NCI-H82 treated with DMSO at 0.1 percent for 48 hours (cell line): Measurements from ENCODE around the gene NSRP1.
"Not testable (repeated sequence)": the region's sequence is repeated elsewhere in the genome, so short reads cannot be mapped to it uniquely, and the experiment has no call there.

Experiments
- DNase-seq: peaks from one replicate; lab custom pipeline; 2025; ENCODE audit not compliant: unreplicated experiment; lab: John Stamatoyannopoulos, UW

NSRP1 gene

DNA sequence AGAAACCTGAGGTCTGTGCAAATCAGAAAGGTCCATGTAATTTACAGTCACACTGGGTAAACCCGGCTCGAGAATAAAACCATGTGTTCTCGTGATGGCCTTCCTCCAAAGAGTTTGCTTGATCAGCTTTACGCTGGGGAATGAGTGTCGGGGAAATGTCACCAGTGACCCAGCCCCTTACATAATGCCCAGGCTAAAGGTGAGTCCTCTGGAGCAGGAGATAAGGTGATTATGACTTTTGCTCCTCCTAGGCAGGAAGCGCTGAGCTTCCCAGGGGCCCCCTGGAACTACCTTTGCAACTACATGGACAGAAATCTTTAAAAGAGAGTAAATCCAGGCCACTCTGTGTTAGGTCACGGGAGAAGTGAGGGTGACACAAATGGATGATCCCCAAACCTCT, 103.2 kb downstream of the NSRP1 start:
- DNase-seq, result no peak

DNA sequence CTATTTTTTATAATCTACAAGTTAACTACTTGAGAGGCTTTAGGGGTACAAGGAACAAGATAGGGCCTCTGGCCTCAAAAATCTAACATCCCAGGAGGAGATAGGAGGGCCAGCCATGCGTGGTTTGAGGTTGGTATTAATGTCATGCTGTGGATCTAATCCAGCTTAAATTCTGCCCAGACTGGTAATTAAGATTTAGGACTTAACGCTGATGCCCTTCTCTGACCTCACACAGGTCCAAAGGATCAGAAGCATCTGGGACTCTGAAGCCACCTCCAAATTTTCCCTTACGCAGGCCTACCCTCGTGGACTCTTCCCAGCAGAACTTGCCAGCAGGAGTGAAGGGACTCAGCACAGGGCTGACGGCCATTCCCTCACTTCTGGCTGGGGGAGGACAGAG, 103.8 kb downstream of the NSRP1 start:
- DNase-seq, result peak; percentile 88

DNA sequence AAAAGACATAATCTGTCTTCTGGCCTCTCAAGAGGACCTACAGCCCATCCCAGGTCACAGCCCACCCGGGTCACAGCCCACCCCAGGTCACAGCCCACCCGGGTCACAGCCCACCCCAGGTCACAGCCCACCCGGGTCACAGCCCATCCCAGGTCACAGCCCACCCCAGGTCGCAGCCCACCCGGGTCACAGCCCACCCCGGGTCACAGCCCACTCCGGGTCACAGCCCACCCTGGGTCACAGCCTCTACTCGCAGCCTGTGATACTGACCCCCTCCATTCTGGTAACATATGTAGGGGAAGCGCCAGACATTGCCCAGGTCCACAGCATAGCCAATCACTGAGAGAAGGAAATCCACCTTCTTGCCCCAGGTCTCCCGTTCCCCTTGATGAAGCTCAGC, 104.7 kb downstream of the NSRP1 start:
- DNase-seq, result no peak

DNA sequence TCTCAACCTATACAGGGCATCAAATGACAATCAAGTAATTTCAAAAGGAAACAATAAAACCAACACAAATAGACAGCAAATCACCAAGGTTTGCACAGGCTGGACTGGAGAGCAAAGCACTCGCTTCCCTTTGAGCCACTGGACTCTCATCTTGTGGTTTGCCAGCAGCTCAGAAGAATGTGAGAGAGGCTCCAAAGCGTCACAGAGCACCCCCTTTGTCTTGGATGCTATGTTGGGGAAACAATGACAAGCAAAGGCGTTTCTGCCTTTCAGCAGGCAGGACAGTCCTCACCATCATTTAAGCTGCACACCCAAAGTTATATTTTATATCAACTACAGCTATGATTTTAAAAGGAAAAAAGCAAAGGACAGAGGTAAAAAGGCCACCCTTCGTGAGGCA, 105.6 kb downstream of the NSRP1 start:
- no peak for DNase-seq

DNA sequence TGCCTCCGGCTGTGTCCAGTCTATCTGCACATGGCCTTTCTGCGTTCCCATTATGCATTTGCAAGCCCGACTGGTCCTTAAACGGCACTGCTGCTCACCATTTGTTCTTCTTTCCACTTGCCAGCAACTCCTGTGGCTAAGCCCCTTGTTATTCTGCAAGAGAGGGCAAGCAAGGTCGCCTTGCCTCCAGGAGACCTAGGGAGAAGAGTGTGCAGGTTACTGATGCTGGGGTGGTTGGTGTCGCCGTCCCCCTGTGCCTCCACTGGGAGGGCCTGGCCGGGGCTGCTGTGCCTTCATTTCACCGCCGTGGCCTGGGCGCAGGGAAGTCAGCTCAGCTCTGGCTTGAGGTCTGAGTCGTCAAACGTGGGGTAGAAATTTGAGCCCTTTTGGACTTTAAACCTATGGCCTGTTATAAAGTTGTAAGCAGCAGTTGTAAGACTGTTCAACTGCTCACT, 106.1 kb downstream of the NSRP1 start:
- no peak for DNase-seq

DNA sequence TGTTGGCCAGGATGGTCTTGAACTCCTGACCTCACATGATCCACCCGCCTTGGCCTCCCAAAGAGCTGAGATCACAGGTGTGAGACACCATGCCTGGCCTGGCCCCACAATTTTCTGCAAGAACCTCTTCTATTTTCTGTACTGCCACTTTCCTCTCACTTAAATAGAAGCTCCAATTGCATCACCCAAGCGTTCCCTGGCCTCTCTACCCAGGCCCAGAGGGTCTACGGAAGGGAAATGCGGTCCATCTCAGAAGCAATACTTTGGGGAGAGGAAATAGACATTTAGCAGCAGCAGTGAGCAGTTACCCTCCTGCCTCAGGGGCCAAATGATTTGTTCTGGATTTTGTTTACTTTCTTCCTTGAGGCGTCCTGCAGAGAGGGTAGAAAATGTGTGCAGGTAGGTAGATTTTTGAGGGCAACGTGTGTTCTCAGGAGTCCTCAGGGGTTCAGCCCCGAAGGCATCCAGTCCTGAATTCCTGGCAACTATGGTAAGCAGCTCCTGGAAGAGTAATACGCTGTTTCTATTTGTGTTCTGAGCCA, 107.9 kb downstream of the NSRP1 start:
- DNase-seq, result no peak

DNA sequence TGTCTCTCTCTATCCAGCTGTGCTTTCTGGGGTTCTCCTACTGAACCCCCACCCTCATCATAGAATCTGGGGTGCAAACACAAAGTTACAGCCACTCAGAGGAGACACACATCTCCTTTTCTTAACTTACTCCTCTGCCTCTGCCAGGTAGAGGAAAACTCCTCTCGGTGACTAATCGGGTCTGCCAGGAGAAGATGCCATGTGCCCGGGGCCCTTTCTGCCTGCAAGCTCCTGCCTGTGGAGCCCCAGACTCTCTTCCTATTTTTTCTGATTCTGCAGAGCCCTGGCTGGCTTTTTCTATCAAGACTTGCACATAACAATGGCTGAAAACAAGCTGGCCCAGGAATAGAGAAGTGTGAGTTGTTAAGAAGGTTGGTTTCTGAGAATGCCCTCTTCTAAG, 108.5 kb downstream of the NSRP1 start:
- DNase-seq, result no peak

DNA sequence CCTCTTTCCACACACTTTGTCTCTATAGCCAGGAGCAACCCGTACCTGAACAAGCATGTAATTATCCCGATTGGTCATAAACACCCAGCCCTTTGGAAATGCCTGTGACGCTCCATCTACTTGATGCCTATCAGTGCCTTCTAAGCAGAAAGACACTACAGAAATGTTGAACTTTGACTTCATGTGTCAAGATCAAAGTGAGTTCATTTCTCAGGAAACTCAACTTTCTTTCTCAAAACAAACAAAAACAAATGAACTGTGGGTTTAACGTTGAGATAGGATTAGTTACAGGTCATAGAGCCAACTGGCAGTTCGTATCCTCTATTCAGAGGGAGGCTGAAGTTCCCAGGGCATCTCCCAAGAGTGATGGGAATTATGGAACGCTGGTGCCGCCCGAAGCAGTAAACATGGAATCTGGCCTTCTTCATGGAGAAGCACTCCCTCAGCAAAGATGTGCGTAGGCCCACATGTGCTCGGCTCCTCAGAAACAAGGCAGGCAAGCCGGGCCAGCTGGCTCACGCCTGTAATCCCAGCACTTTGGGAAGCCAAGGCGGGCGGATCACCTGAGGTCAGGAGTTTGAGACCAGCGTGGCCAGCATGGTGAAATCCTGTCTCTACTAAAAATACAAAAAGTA, 109.4 kb downstream of the NSRP1 start:
- DNase-seq, result no peak

DNA sequence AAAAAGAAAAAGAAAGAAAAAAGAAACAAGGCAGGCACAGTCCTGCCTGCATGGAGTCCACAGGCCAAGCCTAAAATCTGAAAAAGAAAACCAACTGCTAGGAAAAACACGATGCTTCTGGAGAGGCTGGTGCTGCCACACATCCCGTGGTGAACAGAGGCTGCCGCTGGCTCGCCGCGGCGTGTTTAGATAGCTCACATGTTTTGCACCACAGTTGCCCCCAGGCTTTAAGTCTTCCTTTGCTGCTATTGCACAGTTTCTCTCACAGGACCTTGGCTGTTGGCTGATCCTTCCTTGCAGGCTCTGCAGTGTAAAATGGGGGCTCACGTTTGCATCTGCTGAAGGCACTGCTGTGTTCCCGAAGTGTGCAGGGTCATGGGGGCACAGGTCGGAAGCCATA, 110.3 kb downstream of the NSRP1 start:
- DNase-seq, result no peak

DNA sequence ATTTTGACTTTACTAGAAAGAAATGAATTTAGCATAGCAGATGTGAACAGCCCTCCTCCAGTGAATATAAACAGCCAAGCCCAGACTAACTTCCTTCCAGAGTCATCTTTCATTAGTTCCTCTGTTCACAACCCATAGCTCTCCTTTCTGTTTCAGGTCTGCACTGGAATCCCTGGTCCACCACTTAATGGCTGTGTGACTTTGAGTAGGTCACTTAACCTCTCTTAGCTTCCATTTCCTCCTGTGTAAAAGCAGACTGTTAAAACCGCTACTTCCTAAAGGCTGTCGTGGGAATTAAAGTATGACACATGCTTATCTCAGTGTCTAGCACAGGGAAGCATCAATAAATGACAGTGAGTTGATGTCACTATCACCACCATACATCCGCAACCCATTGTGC, 111.4 kb downstream of the NSRP1 start:
- DNase-seq, result no peak

DNA sequence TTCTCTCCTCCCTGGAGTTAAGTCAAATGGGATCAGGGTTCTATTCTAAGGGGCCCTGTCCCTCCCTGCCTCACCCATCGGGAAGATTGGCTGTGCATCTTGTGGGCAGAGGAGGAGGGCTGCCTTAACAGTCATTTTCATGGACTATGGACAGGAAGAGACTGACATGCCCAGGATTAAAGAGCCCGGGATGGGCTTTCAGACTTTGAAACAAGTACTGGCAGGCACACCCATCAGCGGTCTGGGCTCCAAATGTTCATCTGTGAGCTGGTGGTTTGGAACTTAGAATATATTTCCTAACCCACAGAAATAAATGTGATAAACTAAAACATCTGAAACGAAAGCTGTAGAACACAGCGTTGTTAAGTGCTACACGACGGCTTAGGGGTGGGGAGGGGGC, 112.4 kb downstream of the NSRP1 start:
- no peak for DNase-seq

DNA sequence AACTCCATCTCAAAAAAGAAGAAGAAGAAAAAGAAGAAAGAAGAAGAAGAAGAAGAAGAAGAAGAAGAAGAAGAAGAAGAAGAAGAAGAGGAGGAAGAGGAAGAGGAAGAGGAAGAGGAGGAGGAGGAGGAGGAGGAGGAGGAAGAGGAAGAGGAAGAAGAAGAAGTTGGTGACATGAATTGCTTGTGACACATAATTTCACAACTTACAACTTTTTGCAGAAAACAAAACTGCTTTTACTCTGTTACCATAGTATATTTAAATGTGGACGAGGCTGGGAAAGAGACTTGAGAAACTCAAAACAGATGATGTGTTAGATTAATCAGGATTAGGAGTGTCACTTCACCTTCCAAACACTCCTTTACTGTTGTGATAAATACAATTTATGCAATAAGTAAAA, 113.4 kb downstream of the NSRP1 start:
- DNase-seq, result not testable (repeated sequence)

DNA sequence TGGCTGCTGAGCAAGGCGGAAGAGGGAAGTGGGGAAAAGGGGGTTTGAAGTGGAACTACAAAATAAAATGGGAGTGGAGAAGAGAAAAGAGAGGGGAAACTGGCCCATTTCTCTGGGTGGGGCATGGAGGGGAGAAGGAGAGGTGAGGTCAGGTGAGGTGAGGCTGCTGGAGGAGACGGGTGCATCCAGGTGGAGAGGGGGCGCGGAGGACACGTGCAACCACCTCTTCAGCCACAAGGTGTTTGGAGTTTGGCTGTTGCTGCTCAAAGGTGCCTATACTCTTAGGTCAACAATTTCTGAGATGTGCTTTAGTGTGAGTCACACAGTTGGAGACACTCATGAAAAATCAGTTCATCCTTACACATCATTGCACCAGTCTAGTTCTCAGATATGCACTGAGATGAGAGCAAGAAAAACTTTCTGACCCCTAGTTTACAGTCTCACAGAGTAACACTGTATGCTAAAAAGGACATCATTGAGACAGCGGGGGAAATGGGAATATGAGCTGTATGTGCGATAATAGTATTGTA, 114.0 kb downstream of the NSRP1 start:
- no peak for DNase-seq

DNA sequence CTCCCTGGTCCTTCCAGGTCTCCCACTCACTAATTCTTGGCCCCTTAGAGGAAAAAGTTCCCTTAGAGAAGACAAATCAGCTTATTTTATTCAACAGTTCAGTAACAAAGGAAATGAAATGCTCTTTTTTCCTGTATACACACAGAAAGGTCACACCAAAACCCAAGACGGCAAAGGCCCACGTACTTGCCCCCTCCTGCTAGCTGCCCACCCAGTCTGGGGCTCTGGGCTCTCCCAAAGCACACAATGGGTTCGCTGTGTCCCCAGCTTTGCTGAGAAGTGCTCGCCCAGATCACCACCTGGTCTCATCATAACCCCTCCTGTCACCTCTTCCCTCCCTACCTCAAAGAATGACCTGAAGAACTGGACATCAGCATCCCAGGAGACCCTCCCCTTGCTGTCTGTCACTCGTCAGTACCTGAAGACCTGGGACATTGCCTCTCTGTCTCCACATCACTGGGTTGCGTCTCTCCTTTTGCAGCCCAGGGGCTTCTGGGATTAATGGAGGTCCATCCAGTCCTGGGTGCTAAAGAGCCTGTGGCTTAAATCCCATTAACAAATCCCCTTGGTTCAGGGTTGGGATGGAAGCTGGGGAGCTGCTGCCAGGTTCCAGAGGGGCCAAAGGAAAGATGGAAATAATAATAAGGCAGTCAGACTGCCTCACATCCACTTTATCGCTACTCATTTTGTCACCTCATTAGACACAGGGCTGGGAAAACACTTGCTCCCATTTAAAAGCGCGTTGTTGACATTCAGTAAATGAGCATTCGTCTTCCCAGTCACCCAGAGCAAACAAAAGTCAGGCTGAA, 115.6 kb downstream of the NSRP1 start:
- DNase-seq, result no peak

DNA sequence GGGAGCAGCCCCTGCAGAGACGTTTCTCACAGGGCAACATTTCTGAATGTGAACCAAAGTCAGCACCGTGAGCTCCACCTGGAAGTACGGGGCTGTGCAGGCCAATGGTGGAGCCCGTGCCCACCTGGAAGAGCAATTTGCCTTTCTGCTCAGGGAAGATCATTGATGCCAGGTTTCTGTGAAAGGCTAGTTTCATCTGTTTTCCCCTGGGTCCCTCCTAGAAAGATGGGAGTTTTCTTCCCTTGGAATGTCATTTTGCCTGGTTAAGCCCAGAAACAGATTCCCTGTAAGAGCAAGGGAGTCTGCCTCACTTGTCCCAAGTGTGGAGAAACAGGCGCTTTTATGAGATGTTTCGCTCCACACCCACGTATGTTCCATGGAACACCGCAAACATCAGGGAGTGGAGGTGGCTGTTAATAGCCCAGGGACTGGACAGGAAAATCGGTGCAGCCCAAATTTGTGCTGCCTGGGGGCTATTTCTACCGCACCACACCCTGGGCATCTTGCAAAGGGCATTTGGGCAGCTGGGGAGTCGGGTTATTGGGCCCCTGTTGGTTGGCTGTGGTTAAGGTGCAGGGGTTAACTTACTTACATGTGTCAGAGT, 116.3 kb downstream of the NSRP1 start:
- DNase-seq, result no peak

DNA sequence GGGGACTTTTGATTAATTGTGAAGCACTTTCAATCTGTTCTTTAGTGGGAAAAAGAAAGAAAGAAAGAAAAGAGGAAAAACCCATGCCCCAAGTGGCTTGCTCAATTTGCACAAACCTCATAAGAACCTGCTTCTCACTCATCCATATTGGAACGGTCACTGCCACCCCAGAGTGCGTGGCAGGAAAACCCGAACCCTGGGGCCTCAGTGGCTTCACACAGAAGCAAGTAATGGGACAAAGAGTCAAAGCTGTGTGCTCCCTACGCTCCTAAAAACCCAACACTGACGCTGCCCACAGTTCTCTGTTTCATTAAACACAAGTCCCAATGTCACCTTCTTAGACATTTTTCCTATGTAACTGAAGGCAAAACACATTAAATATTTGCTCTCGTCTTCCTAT, 117.7 kb downstream of the NSRP1 start:
- no peak for DNase-seq

DNA sequence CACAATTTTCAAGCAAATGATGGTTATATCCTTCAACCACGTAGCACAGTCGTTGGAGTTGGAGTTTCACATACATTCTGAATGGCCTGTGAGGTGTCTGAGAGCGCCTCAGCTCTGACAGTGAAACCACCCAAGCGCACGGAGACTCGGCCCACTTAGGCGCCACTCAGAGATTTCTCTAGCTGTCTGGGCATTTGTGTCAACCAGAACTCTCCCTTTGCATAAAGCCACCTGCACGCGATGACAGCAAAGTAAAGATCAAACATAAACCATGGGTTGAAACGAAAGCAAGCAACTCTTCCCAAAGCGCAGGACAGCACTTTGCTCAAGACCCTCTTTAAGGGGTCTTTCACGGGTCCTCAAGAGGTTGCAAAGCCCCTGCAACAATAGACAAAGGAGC, 118.3 kb downstream of the NSRP1 start:
- DNase-seq, result no peak

DNA sequence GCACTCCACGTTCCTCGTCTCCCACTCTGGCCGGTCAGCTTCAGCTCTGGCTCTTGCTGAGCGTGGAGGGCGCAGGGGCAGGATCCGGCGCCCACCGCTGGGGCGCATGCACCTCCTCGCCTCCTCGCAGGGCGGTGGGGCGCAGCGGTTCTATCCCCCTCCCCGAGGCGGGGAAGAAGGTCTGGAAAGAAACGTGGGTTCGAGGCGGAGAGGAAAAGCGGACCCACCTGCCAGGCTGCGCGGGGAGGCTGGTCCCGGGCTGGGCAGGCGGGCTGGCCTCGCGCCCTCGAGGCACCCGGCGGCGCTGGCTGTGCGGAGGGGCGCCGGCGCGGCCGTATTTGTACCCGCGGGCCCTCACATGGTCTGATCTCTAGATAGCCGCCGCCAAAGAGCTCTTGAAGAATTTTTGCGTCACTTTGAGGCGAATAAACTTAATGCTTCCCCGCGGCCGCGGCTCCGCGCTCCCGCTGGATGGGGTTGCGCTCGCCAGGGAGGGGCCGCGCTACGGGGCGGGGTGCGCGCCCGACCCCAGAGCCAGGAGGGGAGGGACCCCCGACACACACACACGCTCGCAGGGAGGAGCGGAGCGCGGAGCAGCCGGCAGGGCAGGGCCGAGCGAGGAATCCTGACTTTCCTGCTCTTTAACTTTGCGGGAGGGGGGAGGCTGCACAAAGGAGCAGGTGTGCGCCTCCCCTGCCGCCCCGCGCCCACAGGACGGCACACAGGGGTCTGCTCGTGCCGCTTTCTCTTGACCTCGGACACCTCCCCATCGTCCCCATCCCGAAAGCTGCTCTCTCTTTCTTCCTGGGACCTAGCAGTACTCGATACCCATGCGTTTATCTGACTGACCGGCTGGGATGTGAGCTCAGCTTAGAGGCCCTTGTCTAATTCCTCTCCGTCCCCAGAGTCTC, 119.0 kb downstream of the NSRP1 start, which contains the start of gene SLC6A4:
Gene SLC6A4 (minus strand): TSS at position 312 of the 911 bp plus-strand sequence. CDS start 13,739 bp downstream, outside the sequence.
- no peak for DNase-seq
